HEK293T (cell line): ENCODE measurements around the gene ATP23.

Source experiments
- CTCF ChIA-PET: fragments of 350-600 bp; formaldehyde crosslinking; extraction: SDS; loops from one replicate; lab custom pipeline; 2021; ENCODE audit warnings: antibody characterized with exemption, inconsistent platforms; lab: Yijun Ruan, JAX
- POLR2A ChIA-PET: fragments of 350-600 bp; formaldehyde crosslinking; extraction: SDS; loops from one replicate; lab custom pipeline; 2020; ENCODE audit warnings: antibody characterized with exemption, inconsistent platforms; lab: Yijun Ruan, JAX
- DNase-seq: peaks from one replicate; pipeline ENCODE4 v3.0.0; 2012; ENCODE audit warnings: mixed read lengths; ENCODE audit errors: extremely low spot score
- ARNT ChIP-seq: fragments of 450-650 bp; IDR thresholded peaks from 2 replicates; pipeline ENCODE4 v1.6.1; 2017; ENCODE audit warnings: mild to moderate bottlenecking
- BHLHE40 ChIP-seq: fragments of 450-650 bp; IDR thresholded peaks from 2 replicates; pipeline ENCODE4 v1.6.1; 2016; ENCODE audit warnings: mild to moderate bottlenecking, moderate library complexity, borderline replicate concordance
- CTBP1 ChIP-seq: fragments of 450-650 bp; IDR thresholded peaks from 2 replicates; pipeline ENCODE4 v1.6.1; 2016; ENCODE audit warnings: borderline replicate concordance
- ELF4 ChIP-seq: fragments of 450-650 bp; IDR thresholded peaks from 2 replicates; pipeline ENCODE4 v1.6.1; 2017; ENCODE audit warnings: antibody characterized with exemption
- FOXA1 ChIP-seq: fragments of 450-650 bp; IDR thresholded peaks from 2 replicates; pipeline ENCODE4 v1.6.1; 2016; ENCODE audit warnings: mild to moderate bottlenecking
- FOXK2 ChIP-seq: fragments of 450-650 bp; IDR thresholded peaks from 2 replicates; pipeline ENCODE4 v1.6.1; 2016; ENCODE audit warnings: mild to moderate bottlenecking
- FOXM1 ChIP-seq: fragments of 450-650 bp; IDR thresholded peaks from 2 replicates; pipeline ENCODE4 v1.6.1; 2017; ENCODE audit warnings: mild to moderate bottlenecking, borderline replicate concordance
- HDGF ChIP-seq: fragments of 450-650 bp; IDR thresholded peaks from 2 replicates; pipeline ENCODE4 v1.6.1; 2017; ENCODE audit warnings: antibody characterized with exemption, borderline replicate concordance
- L3MBTL2 ChIP-seq: fragments of 450-650 bp; conservative IDR thresholded peaks from 2 replicates; pipeline ENCODE4 v1.6.1; 2016; ENCODE audit warnings: mild to moderate bottlenecking
- LEF1 ChIP-seq: fragments of 450-650 bp; IDR thresholded peaks from 2 replicates; pipeline ENCODE4 v1.6.1; 2017; ENCODE audit warnings: mild to moderate bottlenecking, borderline replicate concordance
- NFRKB ChIP-seq: fragments of 450-650 bp; IDR thresholded peaks from 2 replicates; pipeline ENCODE4 v1.6.1; 2016; ENCODE audit warnings: mild to moderate bottlenecking, moderate library complexity
- PKNOX1 ChIP-seq: fragments of 450-650 bp; IDR thresholded peaks from 2 replicates; pipeline ENCODE4 v1.6.1; 2016
- SP1 ChIP-seq: fragments of 450-650 bp; IDR thresholded peaks from 2 replicates; pipeline ENCODE4 v1.6.1; 2017
- SUZ12 ChIP-seq: fragments of 450-650 bp; IDR thresholded peaks from 2 replicates; pipeline ENCODE4 v1.6.1; 2016; ENCODE audit warnings: mild to moderate bottlenecking
- TARDBP ChIP-seq: fragments of 450-650 bp; IDR thresholded peaks from 2 replicates; pipeline ENCODE4 v1.6.1; 2016
- ZNF384 ChIP-seq: fragments of 450-650 bp; IDR thresholded peaks from 2 replicates; pipeline ENCODE4 v1.6.1; 2016

ATP23 gene

DNA sequence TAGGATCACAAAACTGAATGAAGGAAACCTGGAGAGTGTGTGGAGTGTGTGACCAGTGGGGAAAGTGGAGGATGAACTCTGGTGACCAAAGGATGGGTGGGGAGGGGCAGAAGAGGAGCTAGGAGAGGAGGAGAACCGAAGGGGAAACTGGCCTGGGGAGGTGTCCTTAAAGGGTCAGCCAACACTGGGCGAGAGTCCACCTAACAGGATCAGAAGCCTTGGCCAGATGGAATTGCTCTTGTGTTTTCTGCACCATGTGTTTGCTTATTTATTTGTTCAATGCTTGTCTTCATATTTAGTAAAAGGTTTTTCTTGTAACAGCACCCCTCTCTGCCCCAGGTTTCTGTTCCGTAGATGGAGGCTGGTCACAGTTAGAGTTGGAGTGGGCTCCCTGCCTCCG lies 34.5 kb upstream of the ATP23 start:
- no peak for DNase-seq
- ChIA-PET CTCF (interaction anchor here (1.2 kb wide), 1 partner anchor 10 kb away, joined by 3 read pairs; no protein-coding TSS in a partner anchor), POLR2A (interaction anchor here (1.3 kb wide), 1 partner anchor 34 kb away, joined by 5 read pairs; the partner anchor contains the start of gene ATP23)
- TF ChIP-seq LEF1, result no peak
- TF ChIP-seq HDGF, result no peak
- no peak for TF ChIP-seq FOXM1
- TF ChIP-seq ARNT, result no peak

DNA sequence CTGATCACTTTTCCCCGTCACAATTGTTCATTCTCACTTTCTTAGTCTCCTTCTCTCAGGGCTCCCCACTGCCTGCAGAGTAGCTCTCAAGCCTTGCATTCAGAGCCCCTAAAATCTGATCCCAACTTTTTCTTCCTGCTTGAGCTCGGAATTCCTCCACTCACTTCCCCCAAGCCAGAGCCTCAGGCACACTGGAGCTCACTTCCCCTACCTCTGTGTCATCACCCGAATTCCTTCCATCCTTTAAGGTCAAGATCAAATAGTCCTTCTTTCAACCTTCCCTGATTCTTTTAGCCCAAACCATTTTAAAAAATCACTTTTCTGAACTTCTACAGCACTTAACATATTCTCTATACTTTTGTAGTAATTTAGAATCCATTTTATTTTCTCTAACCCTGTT lies 34.1 kb upstream of the ATP23 start:
- CTCF ChIA-PET, result interaction anchor here (1.2 kb wide), 1 partner anchor 10 kb away, joined by 3 read pairs; no protein-coding TSS in a partner anchor
- POLR2A ChIA-PET, result interaction anchor here (1.3 kb wide), 1 partner anchor 34 kb away, joined by 5 read pairs; the partner anchor contains the start of gene ATP23
- DNase-seq, result no peak
- TF ChIP-seq SUZ12 (no peak), HDGF (no peak), PKNOX1 (no peak), ELF4 (no peak), FOXM1 (no peak), L3MBTL2 (no peak), FOXK2 (no peak), ARNT (no peak), ZNF384 (no peak), CTBP1 (no peak)

- TF ChIP-seq ELF4 (no peak), L3MBTL2 (no peak), CTBP1 (no peak), FOXK2 (no peak), ZNF384 (no peak), SP1 (no peak), FOXM1 (no peak), ARNT (no peak), FOXA1 (no peak), BHLHE40 (no peak)
- ChIA-PET CTCF (interaction anchor here (1.1 kb wide), 1 partner anchor 72 kb away, joined by 3 read pairs; no protein-coding TSS in a partner anchor), POLR2A (no interaction called here)
- DNase-seq, result no peak
These were observed 32.9 kb upstream of the ATP23 start for GRCh38 chr12:57908511-57908910.

DNA sequence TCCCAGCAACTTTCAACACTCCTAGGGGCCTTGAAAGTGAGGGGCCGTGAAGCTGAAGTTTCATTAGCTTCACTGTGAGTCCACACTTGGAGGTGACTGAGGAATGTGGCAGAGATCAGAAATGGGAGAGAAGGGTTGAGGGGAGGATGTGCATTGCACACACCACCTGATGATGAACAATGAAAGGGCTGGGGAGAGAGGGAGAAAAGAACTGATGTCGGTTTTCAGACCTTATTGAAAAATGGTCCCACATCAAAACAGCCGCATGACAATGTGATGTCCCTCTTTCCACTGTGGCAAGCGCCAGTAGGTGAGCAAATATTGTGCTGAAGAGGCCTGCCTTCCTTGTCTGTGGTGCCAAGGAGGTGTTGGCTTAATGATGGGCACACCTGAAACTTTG lies 32.3 kb upstream of the ATP23 start:
- TF ChIP-seq LEF1 (no peak), FOXM1 (no peak), CTBP1 (no peak), FOXK2 (no peak), SUZ12 (no peak)
- POLR2A ChIA-PET, result no interaction called here
- CTCF ChIA-PET, result interaction anchor here (1.1 kb wide), 1 partner anchor 73 kb away, joined by 3 read pairs; no protein-coding TSS in a partner anchor
- DNase-seq, result no peak

DNA sequence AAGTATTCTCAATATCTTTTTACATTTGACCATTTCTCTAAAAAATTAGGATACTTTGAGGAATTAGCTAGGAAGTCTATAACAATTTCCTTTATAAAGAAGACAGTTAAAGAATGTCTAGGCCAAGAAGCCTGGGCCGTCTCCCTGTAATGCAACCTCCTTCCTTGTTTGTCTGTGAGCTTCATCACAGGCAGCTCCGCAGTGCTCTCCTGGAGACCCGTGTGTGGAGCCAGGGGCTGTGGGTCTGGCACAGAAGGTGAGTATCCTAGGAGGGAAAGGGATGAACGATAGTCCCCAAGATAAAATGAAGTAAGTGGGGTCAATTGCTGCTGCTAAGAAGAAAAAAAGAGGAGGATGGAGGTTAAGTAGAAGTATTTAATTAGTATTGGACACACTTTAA lies 31.8 kb upstream of the ATP23 start:
- ChIA-PET CTCF (no interaction called here), POLR2A (no interaction called here)
- no peak for DNase-seq
- no peak for TF ChIP-seq PKNOX1
- TF ChIP-seq L3MBTL2, result no peak
- TF ChIP-seq NFRKB, result no peak
- TF ChIP-seq ZNF384, result no peak
- TF ChIP-seq CTBP1, result no peak
- no peak for TF ChIP-seq SP1
- TF ChIP-seq FOXM1, result no peak
- TF ChIP-seq HDGF, result no peak
- no peak for TF ChIP-seq BHLHE40
- no peak for TF ChIP-seq FOXA1
- TF ChIP-seq FOXK2, result no peak
- TF ChIP-seq TARDBP, result no peak

GRCh38 chr12:57918147-57918546 lies 23.2 kb upstream of the ATP23 start:
- CTCF ChIA-PET, result no interaction called here
- POLR2A ChIA-PET, result no interaction called here
- TF ChIP-seq HDGF (no peak), FOXM1 (no peak)
- DNase-seq, result no peak

- ChIA-PET CTCF (no interaction called here), POLR2A (interaction anchor here (1.3 kb wide), 1 partner anchor 14 kb away, joined by 3 read pairs; the partner anchor contains the start of gene ATP23)
- DNase-seq, result no peak
- no peak for TF ChIP-seq ZNF384
These were observed 14.3 kb upstream of the ATP23 start for GRCh38 chr12:57927086-57927485.
